ENCODE measurements around the gene ITGAD. TPM values are rescaled to one million over a fixed set of nuclear protein-coding genes. Genes with fewer than 3 reads are reported as not detected.

ITGAD gene
- total RNA-seq, 4 donors from 2014 or later: not detected

GRCh38 chr16:31386157-31386984, 6.8 kb upstream of the ITGAD start:
- 35% methylated on average over 6 of the region's 6 CpGs for WGBS
- H3K9me3 ChIP-seq: no peaks in the 10 kb centered on the region

GRCh38 chr16:31388535-31388934, 4.6 kb upstream of the ITGAD start:
- Histone ChIP-seq H3K27me3 (peaks cover 5% of the 10 kb centered on the region), H3K27ac (no peak overlapping the region), H3K4me1 (peaks cover 3% of the 10 kb centered on the region), H3K4me3 (no peak overlapping the region), H3K9me3 (no peaks in the 10 kb centered on the region), H3K36me3 (no peaks in the 10 kb centered on the region)
- no peak for TF ChIP-seq EP300 (IDR thresholded peaks at IDR 0.05)
- no peak for TF ChIP-seq POLR2AphosphoS5 (IDR thresholded peaks at IDR 0.05)
- TF ChIP-seq CTCF (IDR thresholded peaks at IDR 0.05): no peak
- TF ChIP-seq POLR2A (IDR thresholded peaks at IDR 0.05): no peak
- WGBS: 67% methylated on average over 2 of the region's 2 CpGs
- no peak for DNase-seq (ENCODE audit: low spot score in 2 of 2)

More at GRCh38 chr16:31386157-31386984, 6.8 kb upstream of the ITGAD start:
- H3K27ac ChIP-seq: no peak overlapping the region
- H3K4me1 ChIP-seq: peaks cover 3% of the 10 kb centered on the region
- DNase-seq (ENCODE audit: low spot score in 2 of 2): no peak
- no peak for TF ChIP-seq CTCF (IDR thresholded peaks at IDR 0.05)
- TF ChIP-seq POLR2AphosphoS5 (IDR thresholded peaks at IDR 0.05): no peak
- TF ChIP-seq EP300 (IDR thresholded peaks at IDR 0.05): no peak
- no peak for TF ChIP-seq POLR2A (IDR thresholded peaks at IDR 0.05)
- no peak overlapping the region for H3K4me3 ChIP-seq
- no peaks in the 10 kb centered on the region for H3K36me3 ChIP-seq
- no peaks in the 10 kb centered on the region for H3K27me3 ChIP-seq

GRCh38 chr16:31390504-31391041, 2.6 kb upstream of the ITGAD start:
- 64% methylated on average over 6 of the region's 6 CpGs for WGBS
- H3K4me1 ChIP-seq: peaks cover 3% of the 10 kb centered on the region
- H3K4me3 ChIP-seq: no peak overlapping the region
- H3K27ac ChIP-seq: no peak overlapping the region
- no peaks in the 10 kb centered on the region for H3K9me3 ChIP-seq
- H3K27me3 ChIP-seq: peaks cover 9% of the 10 kb centered on the region
- no peak for DNase-seq (ENCODE audit: low spot score in 2 of 2)
- no peaks in the 10 kb centered on the region for H3K36me3 ChIP-seq
- no peak for TF ChIP-seq POLR2AphosphoS5 (IDR thresholded peaks at IDR 0.05)
- TF ChIP-seq POLR2A (IDR thresholded peaks at IDR 0.05): no peak
- TF ChIP-seq CTCF (IDR thresholded peaks at IDR 0.05): no peak
- TF ChIP-seq EP300 (IDR thresholded peaks at IDR 0.05): no peak

GRCh38 chr16:31395647-31396046, 2.5 kb downstream of the ITGAD start:
- 49% methylated on average over 4 of the region's 6 CpGs for WGBS
- no peak for DNase-seq (ENCODE audit: low spot score in 2 of 2)

DNA sequence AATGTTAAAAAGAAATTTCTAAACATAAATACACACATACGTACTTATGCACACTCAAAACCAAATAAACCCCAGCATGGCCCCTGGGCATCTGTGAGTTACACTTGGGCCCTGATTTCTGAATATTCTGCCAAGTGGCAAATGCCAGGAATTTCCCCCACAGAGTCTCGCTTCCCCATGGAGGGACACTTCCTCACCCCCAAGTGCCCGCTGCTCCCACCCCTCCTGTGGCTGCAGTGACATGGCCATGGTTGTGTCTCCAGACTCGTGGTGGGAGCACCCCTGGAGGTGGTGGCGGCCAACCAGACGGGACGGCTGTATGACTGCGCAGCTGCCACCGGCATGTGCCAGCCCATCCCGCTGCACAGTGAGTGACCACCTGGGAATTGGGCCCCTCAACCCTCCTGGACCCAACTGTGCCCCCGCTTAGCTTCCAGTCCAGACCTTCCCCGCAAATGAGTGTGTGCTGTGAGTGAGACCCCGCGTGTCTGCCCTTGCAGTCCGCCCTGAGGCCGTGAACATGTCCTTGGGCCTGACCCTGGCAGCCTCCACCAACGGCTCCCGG, 4.0 kb downstream of the ITGAD start:
- WGBS: 83% methylated on average over 14 of the region's 18 CpGs
- Histone ChIP-seq H3K4me3 (no peak overlapping the region), H3K9me3 (no peaks in the 10 kb centered on the region), H3K27me3 (peaks cover 9% of the 10 kb centered on the region), H3K36me3 (no peaks in the 10 kb centered on the region), H3K27ac (no peak overlapping the region), H3K4me1 (no peaks in the 10 kb centered on the region)
- no peak for DNase-seq (ENCODE audit: low spot score in 2 of 2)
- TF ChIP-seq CTCF (IDR thresholded peaks at IDR 0.05): no peak
- no peak for TF ChIP-seq EP300 (IDR thresholded peaks at IDR 0.05)
- TF ChIP-seq POLR2AphosphoS5 (IDR thresholded peaks at IDR 0.05): no peak
- TF ChIP-seq POLR2A (IDR thresholded peaks at IDR 0.05): no peak

More at GRCh38 chr16:31395647-31396046, 2.5 kb downstream of the ITGAD start:
- Histone ChIP-seq H3K4me3 (no peak overlapping the region), H3K27me3 (peaks cover 9% of the 10 kb centered on the region), H3K36me3 (no peaks in the 10 kb centered on the region), H3K27ac (no peak overlapping the region), H3K4me1 (no peaks in the 10 kb centered on the region), H3K9me3 (no peaks in the 10 kb centered on the region)
- TF ChIP-seq POLR2AphosphoS5 (IDR thresholded peaks at IDR 0.05): no peak

Data from suprapubic skin (tissue), 4 donors.